Esophagus muscularis mucosa (tissue), 3 donors: ENCODE measurements around the gene SLC40A1.

Source experiments
- POLR2A ChIP-seq: fragments of 450-650 bp; IDR thresholded peaks from one replicate; pipeline ENCODE4 v1.6.1; 2017; ENCODE audit warnings: antibody characterized with exemption, moderate library complexity, mild to moderate bottlenecking, low read depth
- TF ChIP-seq, protein P1 (sequence below), 3 experiments: fragments of 200-600 bp in 2 of 3; fragments of 450-650 bp in 1 of 3; sonication (generic) in 2 of 3; IDR thresholded peaks; one replicate each; pipeline ENCODE4 v1.5.1; 2017 to 2019; ENCODE audit warnings: antibody characterized with exemption in 3 of 3, mild to moderate bottlenecking in 2 of 3, moderate library complexity in 1 of 3

DNA sequence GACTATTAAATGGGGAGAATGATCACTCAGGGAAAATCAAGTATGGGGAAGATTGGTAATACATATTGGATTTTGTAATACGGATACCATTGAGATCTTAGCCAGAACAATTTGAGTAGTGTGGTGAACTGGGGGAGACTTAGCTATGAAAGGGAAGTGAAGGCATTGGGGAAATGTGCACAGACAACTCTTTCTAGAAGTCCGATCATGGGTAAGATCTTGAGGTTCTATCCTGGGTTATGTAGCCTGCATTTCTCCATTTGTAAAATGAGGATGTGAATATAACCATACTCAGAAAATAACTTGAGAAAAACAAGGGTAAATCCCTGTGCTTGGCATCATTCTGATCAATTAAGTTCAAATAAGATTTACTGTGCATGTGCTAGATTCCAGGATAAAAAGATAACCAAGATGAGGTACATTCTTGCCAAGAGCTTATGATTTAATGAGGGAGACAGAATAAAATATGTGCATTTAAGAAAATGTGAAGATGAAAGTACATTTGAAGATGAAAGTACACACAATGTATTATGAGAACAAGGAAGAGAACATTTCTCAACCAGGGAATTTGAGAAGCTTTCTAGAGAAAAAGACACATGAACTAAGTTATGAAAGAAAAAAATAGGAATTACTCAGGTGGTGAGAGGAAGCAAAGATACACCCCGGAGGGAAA lies 49.5 kb downstream of the SLC40A1 start:
- TF ChIP-seq, protein P1, sequence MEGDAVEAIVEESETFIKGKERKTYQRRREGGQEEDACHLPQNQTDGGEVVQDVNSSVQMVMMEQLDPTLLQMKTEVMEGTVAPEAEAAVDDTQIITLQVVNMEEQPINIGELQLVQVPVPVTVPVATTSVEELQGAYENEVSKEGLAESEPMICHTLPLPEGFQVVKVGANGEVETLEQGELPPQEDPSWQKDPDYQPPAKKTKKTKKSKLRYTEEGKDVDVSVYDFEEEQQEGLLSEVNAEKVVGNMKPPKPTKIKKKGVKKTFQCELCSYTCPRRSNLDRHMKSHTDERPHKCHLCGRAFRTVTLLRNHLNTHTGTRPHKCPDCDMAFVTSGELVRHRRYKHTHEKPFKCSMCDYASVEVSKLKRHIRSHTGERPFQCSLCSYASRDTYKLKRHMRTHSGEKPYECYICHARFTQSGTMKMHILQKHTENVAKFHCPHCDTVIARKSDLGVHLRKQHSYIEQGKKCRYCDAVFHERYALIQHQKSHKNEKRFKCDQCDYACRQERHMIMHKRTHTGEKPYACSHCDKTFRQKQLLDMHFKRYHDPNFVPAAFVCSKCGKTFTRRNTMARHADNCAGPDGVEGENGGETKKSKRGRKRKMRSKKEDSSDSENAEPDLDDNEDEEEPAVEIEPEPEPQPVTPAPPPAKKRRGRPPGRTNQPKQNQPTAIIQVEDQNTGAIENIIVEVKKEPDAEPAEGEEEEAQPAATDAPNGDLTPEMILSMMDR (IDR thresholded peaks at IDR 0.05) = no peak
- TF ChIP-seq POLR2A = no peak
